SK-N-SH treated with all-trans-retinoic acid at 6 μM for 48 hours (cell line): ENCODE measurements around the gene B3GALNT2.
A peak's percentile ranks its signal among the peaks of the same experiment; 100 is the strongest.

Source experiments
- ATAC-seq: fragments of 200-7000 bp; cut with Tn5 transposase; 3 replicates; pipeline ENCODE4 v1.9.1; 2020; ENCODE audit warnings: mild to moderate bottlenecking, moderate library complexity
- ARNTL ChIP-seq: fragments of 450-650 bp; formaldehyde crosslinking; IDR thresholded peaks from 2 replicates; pipeline ENCODE4 v1.5.0; 2020; ENCODE audit warnings: low read depth, mild to moderate bottlenecking, moderate library complexity, borderline replicate concordance
- BACH2 ChIP-seq: fragments of 250-450 bp; sonication (Bioruptor Pico); IDR thresholded peaks from 2 replicates; pipeline ENCODE4 v1.9.0; 2021; ENCODE audit warnings: mild to moderate bottlenecking, borderline replicate concordance
- CSDC2 ChIP-seq: fragments of 250-450 bp; sonication (Bioruptor Pico); IDR thresholded peaks from 2 replicates; pipeline ENCODE4 v1.5.0; 2020; ENCODE audit warnings: mild to moderate bottlenecking, moderate library complexity
- ESRRG ChIP-seq: fragments of 250-450 bp; sonication (Bioruptor Pico); IDR thresholded peaks from 2 replicates; pipeline ENCODE4 v1.6.1; 2021; ENCODE audit warnings: mild to moderate bottlenecking
- GLIS3 ChIP-seq: fragments of 250-450 bp; sonication (Bioruptor Pico); IDR thresholded peaks from 2 replicates; pipeline ENCODE4 v1.5.0; 2020; ENCODE audit warnings: mild to moderate bottlenecking, moderate library complexity
- ISL1 ChIP-seq: fragments of 250-450 bp; sonication (Bioruptor Pico); IDR thresholded peaks from 2 replicates; pipeline ENCODE4 v2.1.2; 2022; ENCODE audit warnings: mild to moderate bottlenecking, moderate library complexity
- OSR1 ChIP-seq: fragments of 250-450 bp; sonication (Bioruptor Pico); IDR thresholded peaks from 2 replicates; pipeline ENCODE4 v1.8.0; 2022; ENCODE audit warnings: moderate library complexity, mild to moderate bottlenecking, inconsistent platforms
- PPARA ChIP-seq: fragments of 250-450 bp; sonication (Bioruptor Pico); IDR thresholded peaks from 2 replicates; pipeline ENCODE4 v1.5.0; 2020; ENCODE audit warnings: mild to moderate bottlenecking, borderline replicate concordance
- RARB ChIP-seq: fragments of 250-450 bp; sonication (Bioruptor Pico); IDR thresholded peaks from 2 replicates; pipeline ENCODE4 v1.8.0; 2021; ENCODE audit warnings: mild to moderate bottlenecking, moderate library complexity
- TCF4 ChIP-seq: fragments of 250-450 bp; sonication (Bioruptor Pico); IDR thresholded peaks from 2 replicates; pipeline ENCODE4 v1.8.0; 2021; ENCODE audit warnings: mild to moderate bottlenecking, moderate library complexity, borderline replicate concordance
- TOX ChIP-seq: fragments of 250-450 bp; sonication (Bioruptor Pico); IDR thresholded peaks from 2 replicates; pipeline ENCODE4 v1.8.0; 2021; ENCODE audit warnings: mild to moderate bottlenecking, moderate library complexity, borderline replicate concordance
- ZC3H10 ChIP-seq: fragments of 250-450 bp; sonication (Bioruptor Pico); IDR thresholded peaks from 2 replicates; pipeline ENCODE4 v1.5.1; 2021; ENCODE audit warnings: mild to moderate bottlenecking, moderate library complexity
- ZFP3 ChIP-seq: fragments of 250-450 bp; sonication (Bioruptor Pico); IDR thresholded peaks from 2 replicates; pipeline ENCODE4 v1.5.0; 2020; ENCODE audit warnings: mild to moderate bottlenecking, moderate library complexity
- ZFP30 ChIP-seq: fragments of 450-650 bp; formaldehyde crosslinking; IDR thresholded peaks from 2 replicates; pipeline ENCODE4 v1.5.0; 2022; ENCODE audit warnings: mild to moderate bottlenecking, moderate library complexity
- ZNF565 ChIP-seq: fragments of 450-650 bp; formaldehyde crosslinking; conservative IDR thresholded peaks from 2 replicates; pipeline ENCODE4 v1.5.0; 2020; ENCODE audit warnings: low read depth, mild to moderate bottlenecking, moderate library complexity
- ZNF70 ChIP-seq: fragments of 450-650 bp; formaldehyde crosslinking; IDR thresholded peaks from 2 replicates; pipeline ENCODE4 v1.5.0; 2020; ENCODE audit warnings: mild to moderate bottlenecking, moderate library complexity
- TF ChIP-seq, protein P1 (sequence below): fragments of 250-450 bp; sonication (Bioruptor Pico); IDR thresholded peaks from 2 replicates; pipeline ENCODE4 v1.5.1; 2021; ENCODE audit warnings: mild to moderate bottlenecking, moderate library complexity
- TF ChIP-seq, protein P2 (sequence below): fragments of 250-450 bp; sonication (Bioruptor Pico); IDR thresholded peaks from 2 replicates; pipeline ENCODE4 v1.5.0; 2020; ENCODE audit warnings: mild to moderate bottlenecking, moderate library complexity
- TF ChIP-seq, protein P3 (sequence below): fragments of 250-450 bp; sonication (Bioruptor Pico); IDR thresholded peaks from 2 replicates; pipeline ENCODE4 v1.8.0; 2021; ENCODE audit warnings: low read depth, mild to moderate bottlenecking, moderate library complexity, borderline replicate concordance
- TF ChIP-seq, protein P4 (sequence below): fragments of 250-450 bp; sonication (Bioruptor Pico); IDR thresholded peaks from 2 replicates; pipeline ENCODE4 v1.8.0; 2020; ENCODE audit warnings: mild to moderate bottlenecking, moderate library complexity, borderline replicate concordance

The B3GALNT2 gene

DNA sequence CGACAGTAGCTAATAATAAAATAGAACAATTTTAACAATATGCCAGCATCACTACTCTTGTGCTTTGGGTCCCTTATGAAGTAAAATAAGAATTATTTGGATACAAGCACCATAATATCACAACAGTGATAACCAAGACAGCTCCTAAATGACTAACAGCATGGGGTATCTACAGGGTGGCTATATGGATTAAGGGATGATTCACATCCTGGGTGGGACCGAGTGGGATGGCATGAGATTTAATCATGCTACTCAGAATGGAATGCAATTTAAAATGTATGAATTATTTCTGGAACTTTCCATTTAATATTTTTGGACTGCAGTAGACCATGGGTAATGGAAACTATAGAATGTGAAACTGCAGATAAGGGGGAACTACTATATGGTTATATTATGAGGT lies 28.1 kb upstream of the B3GALNT2 start:
- TF ChIP-seq ISL1 (CRISPR knock-in tag): no peak
- no peak for TF ChIP-seq ESRRG (CRISPR knock-in tag)
- TF ChIP-seq ARNTL (CRISPR knock-in tag): no peak
- no peak for TF ChIP-seq ZFP30 (CRISPR knock-in tag)
- TF ChIP-seq, protein P1, sequence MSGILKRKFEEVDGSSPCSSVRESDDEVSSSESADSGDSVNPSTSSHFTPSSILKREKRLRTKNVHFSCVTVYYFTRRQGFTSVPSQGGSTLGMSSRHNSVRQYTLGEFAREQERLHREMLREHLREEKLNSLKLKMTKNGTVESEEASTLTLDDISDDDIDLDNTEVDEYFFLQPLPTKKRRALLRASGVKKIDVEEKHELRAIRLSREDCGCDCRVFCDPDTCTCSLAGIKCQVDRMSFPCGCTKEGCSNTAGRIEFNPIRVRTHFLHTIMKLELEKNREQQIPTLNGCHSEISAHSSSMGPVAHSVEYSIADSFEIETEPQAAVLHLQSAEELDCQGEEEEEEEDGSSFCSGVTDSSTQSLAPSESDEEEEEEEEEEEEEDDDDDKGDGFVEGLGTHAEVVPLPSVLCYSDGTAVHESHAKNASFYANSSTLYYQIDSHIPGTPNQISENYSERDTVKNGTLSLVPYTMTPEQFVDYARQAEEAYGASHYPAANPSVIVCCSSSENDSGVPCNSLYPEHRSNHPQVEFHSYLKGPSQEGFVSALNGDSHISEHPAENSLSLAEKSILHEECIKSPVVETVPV (CRISPR knock-in tag): no peak
- TF ChIP-seq CSDC2 (CRISPR knock-in tag): no peak
- TF ChIP-seq PPARA (CRISPR knock-in tag): no peak
- TF ChIP-seq TOX: no peak
- TF ChIP-seq OSR1 (CRISPR knock-in tag): no peak
- TF ChIP-seq, protein P2, sequence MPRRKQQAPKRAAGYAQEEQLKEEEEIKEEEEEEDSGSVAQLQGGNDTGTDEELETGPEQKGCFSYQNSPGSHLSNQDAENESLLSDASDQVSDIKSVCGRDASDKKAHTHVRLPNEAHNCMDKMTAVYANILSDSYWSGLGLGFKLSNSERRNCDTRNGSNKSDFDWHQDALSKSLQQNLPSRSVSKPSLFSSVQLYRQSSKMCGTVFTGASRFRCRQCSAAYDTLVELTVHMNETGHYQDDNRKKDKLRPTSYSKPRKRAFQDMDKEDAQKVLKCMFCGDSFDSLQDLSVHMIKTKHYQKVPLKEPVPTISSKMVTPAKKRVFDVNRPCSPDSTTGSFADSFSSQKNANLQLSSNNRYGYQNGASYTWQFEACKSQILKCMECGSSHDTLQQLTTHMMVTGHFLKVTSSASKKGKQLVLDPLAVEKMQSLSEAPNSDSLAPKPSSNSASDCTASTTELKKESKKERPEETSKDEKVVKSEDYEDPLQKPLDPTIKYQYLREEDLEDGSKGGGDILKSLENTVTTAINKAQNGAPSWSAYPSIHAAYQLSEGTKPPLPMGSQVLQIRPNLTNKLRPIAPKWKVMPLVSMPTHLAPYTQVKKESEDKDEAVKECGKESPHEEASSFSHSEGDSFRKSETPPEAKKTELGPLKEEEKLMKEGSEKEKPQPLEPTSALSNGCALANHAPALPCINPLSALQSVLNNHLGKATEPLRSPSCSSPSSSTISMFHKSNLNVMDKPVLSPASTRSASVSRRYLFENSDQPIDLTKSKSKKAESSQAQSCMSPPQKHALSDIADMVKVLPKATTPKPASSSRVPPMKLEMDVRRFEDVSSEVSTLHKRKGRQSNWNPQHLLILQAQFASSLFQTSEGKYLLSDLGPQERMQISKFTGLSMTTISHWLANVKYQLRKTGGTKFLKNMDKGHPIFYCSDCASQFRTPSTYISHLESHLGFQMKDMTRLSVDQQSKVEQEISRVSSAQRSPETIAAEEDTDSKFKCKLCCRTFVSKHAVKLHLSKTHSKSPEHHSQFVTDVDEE (CRISPR knock-in tag): no peak
- TF ChIP-seq ZC3H10 (CRISPR knock-in tag): no peak
- TF ChIP-seq RARB: no peak
- no peak for TF ChIP-seq ZNF565 (CRISPR knock-in tag)
- TF ChIP-seq, protein P3, sequence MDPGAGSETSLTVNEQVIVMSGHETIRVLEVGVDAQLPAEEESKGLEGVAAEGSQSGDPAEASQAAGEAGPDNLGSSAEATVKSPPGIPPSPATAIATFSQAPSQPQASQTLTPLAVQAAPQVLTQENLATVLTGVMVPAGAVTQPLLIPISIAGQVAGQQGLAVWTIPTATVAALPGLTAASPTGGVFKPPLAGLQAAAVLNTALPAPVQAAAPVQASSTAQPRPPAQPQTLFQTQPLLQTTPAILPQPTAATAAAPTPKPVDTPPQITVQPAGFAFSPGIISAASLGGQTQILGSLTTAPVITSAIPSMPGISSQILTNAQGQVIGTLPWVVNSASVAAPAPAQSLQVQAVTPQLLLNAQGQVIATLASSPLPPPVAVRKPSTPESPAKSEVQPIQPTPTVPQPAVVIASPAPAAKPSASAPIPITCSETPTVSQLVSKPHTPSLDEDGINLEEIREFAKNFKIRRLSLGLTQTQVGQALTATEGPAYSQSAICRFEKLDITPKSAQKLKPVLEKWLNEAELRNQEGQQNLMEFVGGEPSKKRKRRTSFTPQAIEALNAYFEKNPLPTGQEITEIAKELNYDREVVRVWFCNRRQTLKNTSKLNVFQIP (CRISPR knock-in tag): no peak
- TF ChIP-seq BACH2 (CRISPR knock-in tag): no peak
- TF ChIP-seq, protein P4, sequence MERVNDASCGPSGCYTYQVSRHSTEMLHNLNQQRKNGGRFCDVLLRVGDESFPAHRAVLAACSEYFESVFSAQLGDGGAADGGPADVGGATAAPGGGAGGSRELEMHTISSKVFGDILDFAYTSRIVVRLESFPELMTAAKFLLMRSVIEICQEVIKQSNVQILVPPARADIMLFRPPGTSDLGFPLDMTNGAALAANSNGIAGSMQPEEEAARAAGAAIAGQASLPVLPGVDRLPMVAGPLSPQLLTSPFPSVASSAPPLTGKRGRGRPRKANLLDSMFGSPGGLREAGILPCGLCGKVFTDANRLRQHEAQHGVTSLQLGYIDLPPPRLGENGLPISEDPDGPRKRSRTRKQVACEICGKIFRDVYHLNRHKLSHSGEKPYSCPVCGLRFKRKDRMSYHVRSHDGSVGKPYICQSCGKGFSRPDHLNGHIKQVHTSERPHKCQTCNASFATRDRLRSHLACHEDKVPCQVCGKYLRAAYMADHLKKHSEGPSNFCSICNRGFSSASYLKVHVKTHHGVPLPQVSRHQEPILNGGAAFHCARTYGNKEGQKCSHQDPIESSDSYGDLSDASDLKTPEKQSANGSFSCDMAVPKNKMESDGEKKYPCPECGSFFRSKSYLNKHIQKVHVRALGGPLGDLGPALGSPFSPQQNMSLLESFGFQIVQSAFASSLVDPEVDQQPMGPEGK (CRISPR knock-in tag): no peak
- no peak for TF ChIP-seq TCF4 (CRISPR knock-in tag)

DNA sequence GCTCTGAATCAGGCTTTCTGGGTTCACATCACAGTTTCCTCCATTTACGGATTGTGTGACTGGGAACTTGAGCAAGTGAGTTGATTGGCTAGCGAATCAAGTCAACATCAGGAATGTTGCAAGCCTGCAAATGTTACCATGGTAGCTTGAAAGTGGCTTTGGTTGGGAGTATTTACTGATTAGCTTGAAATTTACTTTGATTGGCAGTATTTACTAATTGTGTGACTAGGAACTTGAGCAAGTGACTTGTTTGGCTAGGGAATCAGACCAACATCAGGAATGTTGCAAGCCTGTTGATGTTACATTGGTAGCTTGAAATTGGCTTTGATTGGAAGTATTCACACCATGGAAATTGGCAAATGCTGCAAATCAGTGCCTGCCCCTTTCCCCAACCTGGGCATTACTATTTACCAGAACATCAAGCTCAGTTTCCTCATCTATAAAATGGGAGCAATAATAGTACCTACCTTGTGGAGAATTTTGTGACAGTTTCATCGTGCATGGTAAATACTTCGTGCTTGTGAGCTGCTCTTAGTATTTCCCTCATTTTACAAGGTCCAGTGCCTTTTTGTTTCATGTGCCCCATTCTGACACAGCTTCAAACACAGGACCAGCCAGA lies 23.1 kb upstream of the B3GALNT2 start:
- ATAC-seq: no peak
- TF ChIP-seq ZNF565 (CRISPR knock-in tag) (no peak), ARNTL (CRISPR knock-in tag) (no peak), ZFP30 (CRISPR knock-in tag) (no peak), TOX (no peak), GLIS3 (CRISPR knock-in tag) (no peak), BACH2 (CRISPR knock-in tag) (no peak), ZNF70 (no peak)

More for the DNA sequence above, 28.1 kb upstream of the B3GALNT2 start:
- ATAC-seq: peak; percentile 75

DNA sequence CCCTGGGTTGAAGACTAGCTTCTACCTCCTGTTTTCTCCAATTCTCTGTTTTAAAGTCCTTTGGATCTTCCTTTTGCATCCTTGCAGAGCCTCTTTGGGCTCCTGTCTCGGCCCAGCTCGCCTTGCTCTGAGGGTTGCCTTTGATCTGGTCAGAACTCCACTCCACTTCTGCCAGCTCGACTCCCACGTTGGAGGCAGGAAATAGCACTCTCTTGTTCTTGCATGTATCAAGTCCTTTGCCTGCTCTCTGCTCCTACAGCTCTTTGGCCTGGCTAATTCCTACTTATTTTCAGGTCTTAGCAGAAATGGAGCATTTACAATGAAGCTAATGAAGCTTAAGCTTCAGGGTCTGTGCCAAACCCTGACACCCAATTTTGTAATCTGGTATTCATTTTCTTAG lies 21.1 kb upstream of the B3GALNT2 start:
- no peak for TF ChIP-seq TCF4 (CRISPR knock-in tag)
- no peak for ATAC-seq

DNA sequence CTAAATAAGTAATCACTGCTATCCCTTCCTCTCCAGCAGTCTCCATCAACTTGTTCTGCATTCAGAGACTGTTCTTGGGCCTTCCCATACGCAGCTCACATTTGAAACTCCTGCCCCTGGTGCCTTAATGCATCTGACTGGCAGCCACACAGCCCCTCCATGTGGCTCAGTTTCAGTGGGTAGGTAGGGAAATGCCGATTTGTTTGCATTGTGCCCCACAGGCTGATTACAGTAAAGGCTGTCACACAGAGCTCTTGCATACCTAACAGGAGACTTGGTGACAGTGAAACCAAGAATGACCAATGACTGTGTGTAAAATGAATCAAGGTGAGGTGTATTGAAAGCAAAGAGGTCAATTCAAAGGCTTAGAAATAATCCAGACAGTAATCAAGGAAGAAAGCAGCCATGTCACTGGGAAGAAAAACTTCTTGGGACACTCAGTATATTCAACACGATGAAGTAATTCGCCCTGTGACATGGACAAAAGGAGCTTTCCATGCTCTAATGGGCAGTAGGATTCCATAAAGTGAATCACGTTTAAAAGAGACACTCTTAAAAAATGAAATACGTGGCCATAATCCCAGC lies 12.7 kb upstream of the B3GALNT2 start:
- no peak for TF ChIP-seq RARB
- TF ChIP-seq ZFP30 (CRISPR knock-in tag): no peak
- TF ChIP-seq ARNTL (CRISPR knock-in tag): no peak
- TF ChIP-seq, protein P2 (CRISPR knock-in tag): no peak
- no peak for TF ChIP-seq ZNF70
- TF ChIP-seq ZFP3 (CRISPR knock-in tag): no peak
- no peak for TF ChIP-seq ZC3H10 (CRISPR knock-in tag)
- no peak for ATAC-seq
